GM19467 (cell line): ENCODE results near the gene TMEM174.
"Not testable (repeated sequence)": the region's sequence is repeated elsewhere in the genome, so short reads cannot be mapped to it uniquely, and the experiment has no call there.

ENCODE experiments used
- ATAC-seq: cut with Tn5 transposase; IDR thresholded peaks from one replicate; pipeline ENCODE4 v1.9.1; 2021; ENCODE audit warnings: mild to moderate bottlenecking, moderate library complexity; ENCODE audit not compliant: unreplicated experiment

Gene TMEM174

DNA sequence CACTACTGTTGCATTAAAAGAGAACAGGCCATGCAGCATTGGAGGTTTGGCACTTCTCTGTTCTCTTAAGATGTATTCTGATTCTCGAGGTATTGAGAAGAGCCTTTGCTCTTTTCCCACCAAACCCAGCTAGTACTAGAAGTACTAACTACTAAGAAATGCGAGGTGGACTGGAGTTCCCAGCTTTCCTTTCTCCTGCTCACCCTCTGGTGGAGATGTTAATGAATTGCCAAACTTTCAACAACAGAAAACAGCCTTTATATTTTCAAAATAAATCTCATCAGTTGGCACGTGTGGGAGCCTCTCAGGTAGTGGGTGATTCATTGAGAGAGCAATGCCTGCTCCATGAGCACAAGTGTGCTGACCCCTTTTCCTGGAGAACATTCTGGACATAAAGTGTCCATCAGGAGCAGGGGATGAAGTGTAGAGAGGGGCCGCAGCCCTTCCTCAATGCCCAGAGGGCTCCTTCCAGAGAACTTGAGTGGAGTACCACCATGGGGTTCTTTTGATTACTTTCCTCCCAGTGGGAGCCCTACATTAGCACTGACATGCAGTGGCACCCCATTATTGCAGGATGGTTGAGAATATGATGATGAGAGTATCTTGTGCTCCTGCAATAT is 45.7 kb downstream of the TMEM174 start:
- ATAC-seq, result no peak

- not testable (repeated sequence) for ATAC-seq
These were observed 46.3 kb downstream of the TMEM174 start for GRCh38 chr5:73219336-73219735.

GRCh38 chr5:73221161-73221560 is 48.2 kb downstream of the TMEM174 start:
- no peak for ATAC-seq

- no peak for ATAC-seq
These were observed 48.7 kb downstream of the TMEM174 start for GRCh38 chr5:73221726-73222125.

- ATAC-seq, result no peak
These were observed 49.2 kb downstream of the TMEM174 start for GRCh38 chr5:73222173-73222572.
